Activated CD8-positive, alpha-beta memory T cell treated with anti-CD3 and anti-CD28 coated beads for 4 hours (primary cell): Measurements from ENCODE around the gene EME1.
"Not testable (repeated sequence)": the region's sequence is repeated elsewhere in the genome, so short reads cannot be mapped to it uniquely, and the experiment has no call there.

Experiments used
- DNase-seq, 2 donors: peaks; one replicate each; pipeline ENCODE4 v3.0.0-alpha.2; 2020; ENCODE audit warnings: low read depth in 2 of 2

Gene EME1

DNA sequence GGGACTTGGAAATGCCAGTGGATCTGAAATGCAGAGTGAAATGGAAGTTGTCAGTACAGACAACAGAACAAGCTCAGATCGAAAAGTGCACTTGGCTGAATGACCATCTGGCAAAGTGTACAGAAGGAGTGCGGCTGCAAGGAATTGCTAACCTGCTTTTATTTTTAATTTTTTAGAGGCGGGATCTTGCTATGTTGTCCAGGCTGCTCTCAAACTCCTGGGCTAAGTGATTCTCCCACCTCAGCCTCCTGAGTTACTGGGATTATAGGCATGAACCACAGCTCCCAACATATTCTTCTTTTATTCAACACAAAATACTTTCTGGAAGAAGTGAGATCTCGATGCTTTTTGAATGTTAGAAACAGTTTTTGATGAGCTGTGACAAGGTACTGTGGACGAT, 20.7 kb downstream of the EME1 start:
- no peak for DNase-seq

DNA sequence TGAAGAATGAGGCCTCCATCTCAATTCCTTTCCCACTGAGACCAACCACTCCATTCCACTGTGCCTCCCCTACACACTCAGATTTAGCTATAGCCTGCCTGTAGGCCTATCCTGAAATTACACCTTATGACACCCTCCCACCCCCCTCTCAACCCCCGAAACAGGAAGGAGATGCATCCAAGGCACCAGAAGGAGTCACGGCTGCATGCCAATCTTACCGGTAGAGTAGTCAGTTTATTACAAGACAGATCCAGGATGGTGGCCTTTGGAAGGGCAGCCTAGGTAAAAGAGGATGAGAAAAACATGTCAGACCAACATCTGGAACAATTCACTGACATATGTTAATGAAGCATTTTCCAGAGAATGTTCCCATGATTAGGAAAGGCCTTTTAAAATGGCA, 21.7 kb downstream of the EME1 start:
- no peak for DNase-seq

DNA sequence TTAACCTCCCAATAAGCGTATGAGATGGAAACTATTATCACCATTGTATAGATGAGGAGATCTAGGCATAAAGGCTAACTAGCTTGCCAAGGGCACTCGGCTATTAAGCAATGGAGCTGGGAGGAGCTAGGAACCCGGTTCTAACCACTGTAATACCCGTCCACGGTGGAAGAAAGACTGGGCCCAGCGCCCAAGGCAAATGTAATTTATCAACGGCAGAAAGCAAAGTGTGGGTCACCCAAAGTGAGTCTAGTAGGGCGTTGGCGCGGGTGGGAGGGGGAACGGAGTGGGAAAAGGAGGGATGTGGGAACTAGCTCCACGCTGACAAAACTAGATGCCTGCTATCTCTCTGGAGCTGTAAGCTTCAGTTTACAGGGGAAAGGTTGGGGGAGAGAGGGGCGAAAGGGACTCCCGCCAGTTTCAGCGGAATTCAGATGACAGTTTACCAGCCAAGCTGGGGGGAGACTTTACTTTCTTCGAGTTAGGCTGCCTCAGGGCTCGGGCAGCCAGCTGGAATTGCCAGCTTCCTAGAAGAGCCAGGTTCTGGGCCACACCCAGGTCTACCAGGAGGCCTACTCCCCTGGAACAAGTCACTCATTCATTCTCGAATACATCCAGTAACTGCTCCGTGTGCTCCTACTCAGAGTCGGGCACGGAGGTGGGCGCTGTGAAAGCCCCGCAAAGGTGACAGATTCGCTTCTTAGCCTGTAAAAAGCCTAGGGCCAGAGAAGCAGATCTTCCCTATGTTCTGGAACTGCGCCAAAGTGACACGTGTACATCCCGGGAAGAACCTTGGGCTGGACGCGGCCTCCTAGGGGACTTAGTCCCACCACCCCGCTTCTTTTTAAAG, 23.5 kb downstream of the EME1 start:
- DNase-seq: no peak

DNA sequence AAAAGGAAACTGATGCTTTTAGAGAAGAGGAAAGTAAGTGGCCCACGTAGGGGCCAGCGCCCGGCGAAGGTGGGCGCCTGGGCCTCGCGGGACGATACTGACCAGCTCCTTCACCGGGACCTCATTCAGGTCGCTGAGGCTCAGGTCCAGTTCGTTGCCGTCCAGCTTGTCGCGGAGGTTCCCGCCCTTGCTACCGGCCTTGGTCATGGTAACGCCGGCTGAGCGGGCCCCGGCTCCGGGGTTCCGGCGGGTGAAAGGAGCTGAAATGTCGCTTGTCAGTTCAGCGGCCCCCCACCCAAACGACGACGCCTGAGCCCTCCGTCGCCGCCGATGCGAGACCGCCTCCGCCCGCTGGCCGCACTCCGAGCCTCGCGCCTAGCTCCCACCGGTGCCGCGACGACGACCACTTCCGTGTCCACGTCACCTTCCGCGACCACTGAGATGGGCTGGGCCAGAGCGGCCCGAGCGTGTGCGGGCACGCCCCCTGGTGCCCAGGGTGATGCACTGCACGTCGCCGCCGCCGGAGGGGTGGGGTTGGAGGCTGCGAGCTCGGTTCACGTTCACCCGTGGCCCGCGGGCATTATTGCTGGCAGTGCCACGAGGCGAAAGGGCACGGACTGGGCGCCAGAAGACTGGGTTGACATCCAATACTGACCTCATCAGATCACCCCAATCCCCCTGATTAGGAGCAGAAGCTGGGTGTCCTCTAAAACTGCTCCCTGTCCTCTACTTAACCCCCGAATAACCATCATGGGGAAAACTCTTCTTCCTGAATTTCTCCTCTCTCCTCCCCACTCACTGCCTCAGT, 24.3 kb downstream of the EME1 start, which contains the start of gene LRRC59:
TSS of gene LRRC59 (minus strand) at position 413 of the 808 bp plus-strand sequence. CDS start at position 207, 206 bp downstream.
- DNase-seq: peak; percentile 79 to 88

DNA sequence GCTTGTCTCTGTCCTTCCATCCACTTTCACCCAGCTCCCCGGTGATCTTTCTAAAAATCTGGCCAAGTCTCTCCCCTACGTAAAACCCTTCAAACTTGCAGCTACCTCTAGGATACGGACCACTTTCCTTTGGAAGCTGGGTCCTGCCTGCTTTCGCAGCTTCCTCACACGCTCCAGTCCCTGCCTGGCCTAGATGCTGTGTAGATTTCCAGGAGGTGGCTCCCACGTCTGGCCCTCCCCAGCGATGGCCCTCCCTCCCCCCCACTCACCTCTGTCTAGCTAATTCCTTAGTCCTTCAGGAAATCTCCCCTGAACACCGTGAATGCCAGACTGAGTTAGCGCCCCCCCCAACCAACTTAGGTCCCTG, 24.9 kb downstream of the EME1 start:
- DNase-seq: no peak

DNA sequence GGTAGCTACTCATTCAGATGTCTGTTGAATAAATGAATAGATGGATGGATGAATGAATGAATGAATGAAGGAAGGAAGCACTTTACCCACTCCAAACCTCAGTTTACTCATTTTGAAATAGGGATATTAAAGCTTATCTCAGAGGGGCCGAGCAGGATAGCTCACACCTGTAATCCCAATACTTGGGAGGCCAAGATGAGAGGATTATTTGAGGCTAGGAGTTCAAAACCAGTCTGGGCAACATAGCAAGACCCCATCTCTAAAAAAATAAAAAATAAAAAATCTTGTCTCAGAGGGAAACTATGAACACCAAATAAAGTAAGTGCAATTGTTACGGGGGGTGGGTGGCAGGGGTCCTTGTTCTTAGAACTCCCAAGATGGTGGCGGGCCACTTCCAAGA, 25.6 kb downstream of the EME1 start:
- not testable (repeated sequence) for DNase-seq

DNA sequence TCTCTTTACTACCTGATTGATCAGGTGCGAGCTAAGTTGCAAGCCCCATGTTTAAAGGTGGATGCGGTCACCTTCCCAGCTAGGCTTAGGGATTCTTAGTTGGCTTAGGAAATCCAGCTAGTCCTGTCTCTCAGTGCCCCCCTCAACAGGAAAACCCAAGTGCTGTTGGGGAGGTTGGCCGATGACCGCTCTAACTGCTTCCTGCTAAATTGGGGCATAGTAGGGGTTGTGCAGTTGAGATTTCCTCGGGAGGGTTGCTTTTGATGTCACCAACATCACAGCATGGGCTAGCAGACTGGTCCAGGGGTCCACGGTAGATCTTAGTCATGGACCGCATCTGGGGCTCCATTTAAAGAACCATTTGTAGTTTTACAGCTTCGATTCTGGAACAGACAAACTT, 26.6 kb downstream of the EME1 start:
- DNase-seq: not testable (repeated sequence)

DNA sequence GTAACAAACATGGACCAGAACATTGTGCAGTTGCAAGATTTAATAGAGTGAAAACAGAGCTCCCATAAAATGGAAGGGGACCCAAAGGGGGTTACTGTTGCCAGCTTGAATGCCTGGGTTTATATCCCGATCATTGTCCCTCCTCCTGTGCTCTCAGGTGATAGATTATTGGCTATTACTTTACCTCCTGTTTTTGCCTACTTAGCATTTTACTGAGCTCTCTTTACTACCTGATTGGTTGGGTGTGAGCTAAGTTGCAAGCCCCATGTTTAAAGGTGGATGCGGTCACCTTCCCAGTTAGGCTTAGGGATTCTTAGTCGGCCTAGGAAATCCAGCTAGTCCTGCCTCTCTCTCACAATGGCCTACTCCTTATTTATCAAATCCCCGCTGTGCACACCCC, 32.3 kb downstream of the EME1 start:
- not testable (repeated sequence) for DNase-seq

DNA sequence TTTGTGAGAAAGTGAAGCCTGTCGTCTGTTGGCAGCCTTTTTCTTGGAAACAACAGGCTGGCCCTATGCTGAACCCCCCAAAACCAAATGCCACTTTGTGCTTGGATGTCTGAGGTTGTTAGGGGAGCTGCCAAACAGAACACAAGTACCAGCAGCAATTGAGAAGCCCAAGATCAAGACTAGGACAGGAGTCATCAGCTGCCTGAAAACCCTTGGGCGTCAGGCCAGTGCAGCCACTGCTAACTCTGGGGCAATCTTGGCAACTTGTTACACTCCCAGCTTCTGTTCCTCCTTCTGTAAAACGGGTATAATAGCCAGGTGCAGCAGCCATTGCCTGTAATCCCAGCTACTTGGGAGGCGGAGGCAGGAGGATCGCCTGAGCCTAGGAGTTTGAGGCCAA, 33.5 kb downstream of the EME1 start:
- no peak for DNase-seq

DNA sequence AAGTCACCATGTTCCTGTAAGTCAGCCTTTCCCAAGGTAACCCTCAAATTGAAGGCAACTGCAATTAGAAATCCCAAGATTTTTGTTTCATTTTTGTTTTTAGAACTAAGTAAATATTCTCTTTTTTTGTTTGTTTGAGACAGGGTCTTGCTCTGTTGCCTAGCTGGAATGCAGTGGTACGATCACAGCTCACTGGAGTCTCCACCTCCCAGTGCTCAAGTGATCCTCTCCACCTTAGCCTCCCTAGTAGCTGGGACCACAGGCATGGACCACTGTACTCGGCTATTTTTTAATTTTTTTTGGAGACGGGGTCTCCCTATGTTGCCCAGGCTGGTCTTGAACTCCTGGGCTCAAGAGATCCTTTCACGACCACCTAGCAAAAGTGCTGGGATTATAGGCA, 34.9 kb downstream of the EME1 start:
- DNase-seq: no peak

DNA sequence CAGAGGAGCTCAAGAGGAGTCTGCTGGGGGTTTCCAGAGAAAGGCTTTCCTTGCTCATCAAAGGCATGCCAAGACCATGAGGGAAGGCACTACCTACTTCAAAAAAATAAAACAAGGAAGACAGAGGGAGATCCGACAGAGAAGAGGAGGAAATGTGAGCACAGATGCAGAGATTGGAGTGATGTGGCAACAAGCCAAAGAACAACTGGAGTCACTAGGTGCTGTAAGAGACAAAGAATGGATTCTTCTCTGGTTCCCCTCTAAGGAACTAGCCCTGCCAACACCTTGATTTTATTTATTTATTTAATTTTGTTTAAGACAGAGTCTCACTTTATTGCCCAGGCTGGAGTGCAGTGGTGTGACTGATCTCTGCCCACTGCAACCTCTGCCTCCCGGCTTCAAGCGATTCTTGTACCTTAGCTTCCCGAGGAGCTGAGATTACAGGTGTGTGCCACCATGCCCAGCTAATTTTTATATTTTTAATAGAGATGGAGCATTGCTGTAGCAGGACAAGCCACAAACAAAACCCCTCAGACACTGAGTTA, 39.2 kb downstream of the EME1 start:
- DNase-seq: no peak

DNA sequence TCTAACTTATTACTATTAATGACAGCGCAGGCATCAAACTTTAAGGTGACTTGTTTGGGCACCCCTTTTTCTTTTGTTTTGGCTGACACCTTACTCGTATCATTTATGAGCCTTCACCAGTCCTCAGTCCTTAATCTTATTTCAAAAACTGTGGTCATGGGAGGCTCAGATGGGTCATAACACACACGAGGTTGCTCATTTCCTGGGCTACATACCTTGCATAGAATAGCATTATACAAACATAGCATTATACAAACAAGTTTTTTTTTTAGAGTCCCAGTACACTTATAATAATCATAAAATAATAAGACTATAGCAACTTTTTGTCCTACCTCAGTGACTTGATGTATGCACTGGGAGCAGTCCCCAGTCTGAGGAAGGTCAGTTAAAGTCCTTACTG, 41.8 kb downstream of the EME1 start:
- DNase-seq: no peak

DNA sequence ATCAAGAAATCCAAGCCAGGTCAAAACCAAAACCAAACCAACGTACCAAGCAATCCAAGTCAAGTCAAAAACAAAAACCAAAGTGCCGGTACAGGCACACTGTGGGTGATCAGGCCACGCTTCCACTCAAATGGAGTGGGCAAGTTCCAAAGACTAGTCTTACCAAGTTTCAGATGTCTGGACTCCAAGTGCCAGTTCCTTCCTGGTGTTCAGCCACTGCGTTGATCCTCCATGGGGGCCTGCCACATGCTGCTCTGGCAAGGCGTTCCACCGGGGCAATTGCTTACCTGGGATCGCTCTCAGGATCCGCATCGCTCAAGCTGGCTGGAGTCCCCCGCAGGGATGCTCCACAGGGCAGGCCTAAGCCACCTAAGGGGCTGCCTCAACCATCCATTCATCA, 46.5 kb downstream of the EME1 start:
- DNase-seq: not testable (repeated sequence)

DNA sequence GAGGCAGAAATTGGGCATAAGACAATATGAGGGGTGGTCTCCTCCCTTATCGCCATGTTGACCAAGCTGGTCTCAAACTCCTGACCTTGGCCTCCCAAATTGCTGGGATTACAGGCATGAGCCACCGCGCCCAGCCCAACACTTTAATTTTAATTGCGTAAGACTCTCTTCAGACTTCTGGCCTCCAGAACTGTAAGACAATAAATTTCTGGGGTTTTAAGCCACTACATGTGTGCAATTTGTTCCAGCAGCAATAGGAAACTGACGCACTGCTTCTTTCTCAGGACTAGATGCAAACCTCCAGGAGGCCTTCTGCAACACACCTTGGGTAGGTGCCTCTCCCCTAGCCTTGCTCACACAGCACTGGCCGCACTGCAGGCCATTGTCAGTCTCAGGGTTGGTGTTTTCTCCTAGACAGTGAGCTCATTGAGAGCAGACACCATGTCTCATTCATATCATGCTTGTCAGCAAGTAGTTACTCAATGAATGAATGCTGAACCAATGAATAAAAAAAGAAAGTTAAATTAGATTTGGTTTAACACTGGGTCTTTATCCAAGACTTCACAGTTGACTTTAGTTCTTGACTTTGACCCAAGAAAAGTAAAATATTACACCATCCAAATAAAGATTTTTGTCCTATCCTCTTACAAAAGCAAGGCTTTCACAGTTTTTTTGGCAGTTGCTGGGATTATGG, 47.5 kb downstream of the EME1 start:
- no peak for DNase-seq

DNA sequence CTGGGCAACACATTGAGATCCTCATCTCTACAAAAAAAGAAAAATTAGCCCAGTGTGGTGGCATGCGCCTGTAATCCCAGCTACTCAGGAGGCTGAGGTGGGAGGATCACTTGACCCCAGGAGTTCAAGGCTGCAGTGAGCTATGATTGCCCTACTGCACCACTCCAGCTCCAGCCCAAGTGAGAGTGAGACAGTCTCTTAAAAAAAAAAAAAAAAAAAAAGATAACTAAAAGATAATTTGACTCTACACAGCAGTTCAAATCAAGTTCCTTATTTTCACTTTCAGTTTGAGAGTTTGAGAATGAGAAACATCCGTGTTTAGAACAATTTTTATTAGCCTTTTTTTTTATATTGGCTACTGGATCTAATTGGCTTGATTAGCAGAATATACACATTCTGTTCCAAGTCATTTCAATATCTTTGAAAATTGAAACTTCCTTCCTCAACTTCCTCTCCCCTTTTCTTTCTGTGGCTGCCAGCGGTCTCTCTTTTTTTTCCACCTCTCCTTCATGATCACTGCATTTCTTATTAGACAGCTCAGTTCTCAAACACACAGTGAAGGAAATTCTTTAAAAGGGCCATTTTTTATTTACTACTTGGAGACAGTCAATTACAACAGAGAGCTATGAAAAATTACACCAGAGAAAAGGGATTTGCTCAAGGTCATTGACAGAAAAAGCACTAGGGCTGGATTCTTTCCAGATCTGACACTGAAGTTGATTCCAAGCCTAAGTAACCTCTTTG, 48.5 kb downstream of the EME1 start:
- no peak for DNase-seq

DNA sequence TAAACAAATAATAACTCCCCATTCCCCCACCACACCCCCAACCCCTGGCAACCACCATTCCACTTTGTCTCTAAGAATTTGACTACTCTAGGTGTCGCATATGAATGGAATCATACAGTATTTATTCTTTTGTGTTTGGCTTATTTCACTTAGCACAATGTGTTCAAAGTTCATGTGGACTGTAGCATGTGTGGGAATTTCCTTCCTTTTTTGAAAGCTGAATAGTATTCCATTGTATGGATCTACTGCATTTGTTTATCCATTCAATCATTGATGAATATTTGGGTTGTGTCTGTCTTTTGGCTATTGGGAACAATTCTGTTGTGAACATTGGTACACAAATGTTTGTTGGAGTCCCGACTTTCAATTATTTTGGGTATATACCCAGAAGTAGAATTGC, 49.7 kb downstream of the EME1 start:
- DNase-seq: no peak

DNA sequence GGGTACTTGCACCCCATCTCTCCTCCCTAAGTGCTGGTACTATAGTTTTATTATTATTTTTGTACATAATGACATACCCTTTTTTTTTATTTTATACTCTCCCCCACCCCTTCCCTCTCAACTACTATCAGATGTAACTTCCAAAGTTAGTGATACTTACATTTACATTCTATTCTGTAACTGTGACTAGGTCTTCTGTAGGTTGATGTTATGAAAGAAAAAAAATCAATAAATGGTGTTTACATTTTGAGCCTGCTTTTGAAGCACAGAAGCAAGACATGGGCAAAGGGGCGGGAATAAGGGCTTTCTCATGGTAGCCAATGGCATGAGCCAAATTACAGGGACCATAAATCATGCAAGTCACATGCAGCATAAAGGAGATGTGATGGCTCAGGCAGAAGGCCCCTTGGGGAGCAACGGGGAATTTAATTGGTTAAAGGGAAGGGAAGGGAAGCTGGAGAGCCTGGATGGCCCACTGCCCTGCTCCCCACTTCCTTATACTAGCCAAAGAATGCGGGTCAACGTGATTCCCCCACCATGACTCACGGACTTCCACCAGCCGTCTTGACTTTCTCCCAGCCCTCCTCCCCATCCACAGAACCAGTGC, 50.6 kb downstream of the EME1 start:
- DNase-seq: no peak

DNA sequence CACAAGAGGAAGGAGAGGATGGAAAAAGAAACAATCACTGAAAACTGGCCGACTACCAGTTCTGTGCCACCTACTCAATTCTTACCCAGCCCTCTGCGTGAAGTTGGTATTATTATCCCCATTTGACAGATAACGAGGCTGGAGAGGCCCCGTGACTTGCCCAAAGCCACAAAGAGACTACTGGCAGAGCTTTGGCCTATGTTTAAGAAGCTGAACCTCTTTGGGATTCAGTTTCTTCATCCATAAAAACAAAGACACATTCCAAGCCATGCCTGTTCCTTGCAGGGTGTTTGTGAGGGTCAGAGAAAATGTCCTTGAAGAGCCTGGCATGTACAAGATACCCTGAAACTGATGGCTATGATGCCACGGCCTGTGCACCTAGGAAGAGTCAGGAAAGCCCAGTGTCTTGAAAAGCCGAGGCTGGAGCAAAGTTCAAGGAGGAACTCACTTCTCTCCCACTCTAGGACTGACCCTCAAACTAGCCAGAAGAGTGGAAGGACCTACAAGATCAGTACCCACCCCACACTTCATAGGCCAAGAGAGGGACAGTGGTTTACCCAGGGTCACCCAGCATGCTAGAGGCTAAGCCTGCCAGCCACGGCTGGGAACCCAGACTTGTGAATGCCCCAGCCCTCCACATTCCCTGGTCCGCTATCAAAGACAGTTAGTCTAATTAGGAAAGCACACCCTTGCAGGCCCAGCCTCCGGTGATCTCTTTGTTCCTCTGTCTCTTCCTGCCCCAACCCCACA, 51.4 kb downstream of the EME1 start:
- no peak for DNase-seq

DNA sequence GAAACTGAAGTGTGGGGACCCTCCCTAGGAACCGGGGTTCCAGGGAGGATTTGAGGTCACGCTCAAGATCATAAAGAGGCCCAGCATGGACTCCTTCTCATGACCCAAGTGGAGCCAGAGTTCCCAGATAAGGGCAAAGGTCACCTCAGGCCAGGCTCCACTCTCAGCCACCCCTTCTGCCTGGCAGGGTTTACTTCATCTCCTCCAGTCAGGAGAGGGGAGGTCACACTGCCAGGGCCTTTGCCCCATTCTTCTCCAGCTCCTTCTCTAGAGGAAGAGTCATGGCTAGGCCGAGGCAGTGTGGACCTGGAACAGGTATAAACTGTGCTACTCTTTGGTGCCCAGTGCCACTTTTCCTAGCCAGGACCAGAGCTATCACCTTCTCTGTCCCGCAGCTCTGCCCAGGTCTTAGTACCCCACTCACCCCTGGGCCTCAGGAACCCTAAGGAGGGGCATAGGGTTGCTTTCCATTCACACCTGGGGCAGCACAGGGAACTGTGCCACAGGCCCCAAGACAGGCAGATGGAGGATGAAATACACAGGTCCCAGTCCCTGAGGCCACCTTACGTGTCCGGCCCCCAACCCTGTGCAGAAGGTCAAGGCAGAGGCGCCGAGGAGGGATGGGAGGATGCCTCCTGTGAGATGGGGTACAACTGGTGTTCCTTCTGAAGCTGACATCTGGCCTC, 52.1 kb downstream of the EME1 start:
- DNase-seq: no peak
